Endodermal cell (in vitro differentiated cells): ENCODE data around the gene TMTC2. TPM values are rescaled to one million over a fixed set of nuclear protein-coding genes. Genes with fewer than 3 reads are reported as not detected.
A peak's percentile ranks its signal among the peaks of the same experiment; 100 is the strongest.

Source experiments
- DNase-seq: peaks from one replicate; pipeline ENCODE4 v3.0.0-alpha.2; 2017
- H3K27ac ChIP-seq: 2 replicates; pipeline ENCODE4 v1.5.1; 2013; ENCODE audit warnings: mild to moderate bottlenecking, low read depth, low read length, moderate library complexity
- H3K27me3 ChIP-seq: 2 replicates; pipeline ENCODE4 v1.6.1; 2013; ENCODE audit warnings: mild to moderate bottlenecking, low read length, moderate library complexity; ENCODE audit not compliant: insufficient read depth, control insufficient read depth, poor library complexity, severe bottlenecking
- H3K36me3 ChIP-seq: 2 replicates; pipeline ENCODE4 v1.7.0; 2013; ENCODE audit warnings: mild to moderate bottlenecking, low read length, moderate library complexity; ENCODE audit not compliant: control insufficient read depth, insufficient read depth
- H3K4me1 ChIP-seq: one replicate; pipeline ENCODE4 v1.7.0; 2013; ENCODE audit warnings: low read length; ENCODE audit not compliant: control insufficient read depth, insufficient read depth
- H3K4me3 ChIP-seq: 2 replicates; pipeline ENCODE4 v1.5.1; 2013; ENCODE audit warnings: mild to moderate bottlenecking, low read length, moderate library complexity
- H3K9ac ChIP-seq: 2 replicates; pipeline ENCODE4 v1.6.1; 2013; ENCODE audit warnings: mild to moderate bottlenecking, low read length, moderate library complexity; ENCODE audit not compliant: poor library complexity, severe bottlenecking; ENCODE audit errors: extremely low read depth
- H3K9me3 ChIP-seq: 2 replicates; pipeline ENCODE4 v1.6.1; 2013; ENCODE audit warnings: mild to moderate bottlenecking, low read length, moderate library complexity; ENCODE audit not compliant: control insufficient read depth
- H3K27ac Mint-ChIP-seq: 2 replicates; pipeline ENCODE4 v1.8.0; 2020; ENCODE audit warnings: mixed read lengths
- H3K27me3 Mint-ChIP-seq: 2 replicates; pipeline ENCODE4 v1.8.0; 2021; ENCODE audit warnings: mild to moderate bottlenecking, mixed read lengths; ENCODE audit not compliant: insufficient read depth
- H3K36me3 Mint-ChIP-seq: 2 replicates; pipeline ENCODE4 v1.8.0; 2020; ENCODE audit warnings: low read depth, mixed read lengths
- H3K4me1 Mint-ChIP-seq: 2 replicates; pipeline ENCODE4 v1.8.0; 2020; ENCODE audit warnings: mixed read lengths
- H3K4me3 Mint-ChIP-seq: 2 replicates; pipeline ENCODE4 v1.8.0; 2020; ENCODE audit warnings: mild to moderate bottlenecking, moderate library complexity, mixed read lengths
- H3K9me3 Mint-ChIP-seq: 2 replicates; pipeline ENCODE4 v1.8.0; 2020; ENCODE audit warnings: mild to moderate bottlenecking, mixed read lengths
- WGBS, 2 experiments: methylation state at CpG; one replicate each; pipeline versions ENCODE4 v1.1.5 to v1.1.7; 2013; ENCODE audit warnings: missing lambda C conversion rate in 2 of 2, mixed read lengths in 1 of 2; ENCODE audit not compliant: insufficient coverage in 1 of 2, insufficient read length in 1 of 2; 5-methylcytosine and 5-hydroxymethylcytosine counted together
- total RNA-seq, 2 donors: library from RNA; stranded (reverse); fragmentation: NEBNext Ultra II Directional in 1 of 2; extraction: Animal tissue kit (Norgen Biotek cat#: 25700) in 1 of 2; gene quantifications; 2 replicates in 1 of 2; 3 replicates in 1 of 2; pipeline ENCODE4 v1.2.1, GENCODE V29; 2021
- TF ChIP-seq, protein P1 (sequence below): fragments of 200-600 bp; sonication (generic); conservative IDR thresholded peaks from 2 replicates; pipeline ENCODE4 v1.5.0; 2021; ENCODE audit warnings: antibody characterized with exemption, mild to moderate bottlenecking

TMTC2 gene
- total RNA-seq, 2 donors from 2014 or later = 7.2 to 10.8 TPM

- peaks cover 8% of the 10 kb centered on the region for H3K4me1 Mint-ChIP-seq
- TF ChIP-seq, protein P1, sequence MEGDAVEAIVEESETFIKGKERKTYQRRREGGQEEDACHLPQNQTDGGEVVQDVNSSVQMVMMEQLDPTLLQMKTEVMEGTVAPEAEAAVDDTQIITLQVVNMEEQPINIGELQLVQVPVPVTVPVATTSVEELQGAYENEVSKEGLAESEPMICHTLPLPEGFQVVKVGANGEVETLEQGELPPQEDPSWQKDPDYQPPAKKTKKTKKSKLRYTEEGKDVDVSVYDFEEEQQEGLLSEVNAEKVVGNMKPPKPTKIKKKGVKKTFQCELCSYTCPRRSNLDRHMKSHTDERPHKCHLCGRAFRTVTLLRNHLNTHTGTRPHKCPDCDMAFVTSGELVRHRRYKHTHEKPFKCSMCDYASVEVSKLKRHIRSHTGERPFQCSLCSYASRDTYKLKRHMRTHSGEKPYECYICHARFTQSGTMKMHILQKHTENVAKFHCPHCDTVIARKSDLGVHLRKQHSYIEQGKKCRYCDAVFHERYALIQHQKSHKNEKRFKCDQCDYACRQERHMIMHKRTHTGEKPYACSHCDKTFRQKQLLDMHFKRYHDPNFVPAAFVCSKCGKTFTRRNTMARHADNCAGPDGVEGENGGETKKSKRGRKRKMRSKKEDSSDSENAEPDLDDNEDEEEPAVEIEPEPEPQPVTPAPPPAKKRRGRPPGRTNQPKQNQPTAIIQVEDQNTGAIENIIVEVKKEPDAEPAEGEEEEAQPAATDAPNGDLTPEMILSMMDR = no peak
- Histone ChIP-seq H3K9me3 (no peaks in the 10 kb centered on the region), H3K36me3 (no peaks in the 10 kb centered on the region), H3K4me1 (no peaks in the 10 kb centered on the region), H3K4me3 (no peak overlapping the region), H3K9ac (no peak overlapping the region), H3K27me3 (no peaks in the 10 kb centered on the region), H3K27ac (no peak overlapping the region)
- no peak overlapping the region for H3K27ac Mint-ChIP-seq
- 86 to 92% methylated on average over 1 of the region's 1 CpG for WGBS, 2 experiments
- DNase-seq = no peak
- no peaks in the 10 kb centered on the region for H3K9me3 Mint-ChIP-seq
- no peaks in the 10 kb centered on the region for H3K36me3 Mint-ChIP-seq
- H3K4me3 Mint-ChIP-seq = no peak overlapping the region
- no peaks in the 10 kb centered on the region for H3K27me3 Mint-ChIP-seq
Measured at GRCh38 chr12:82912406-82912805, 225.7 kb downstream of the TMTC2 start.

- WGBS, 2 experiments = 94% methylated on average over 5 to 7 of the region's 7 CpGs
- no peaks in the 10 kb centered on the region for H3K4me1 Mint-ChIP-seq
Measured at GRCh38 chr12:82919388-82920054, 232.8 kb downstream of the TMTC2 start.

GRCh38 chr12:82923935-82924334 is 237.2 kb downstream of the TMTC2 start:
- Mint-ChIP-seq H3K27ac (no peak overlapping the region), H3K4me3 (no peak overlapping the region), H3K36me3 (no peaks in the 10 kb centered on the region), H3K4me1 (no peaks in the 10 kb centered on the region), H3K27me3 (no peaks in the 10 kb centered on the region), H3K9me3 (no peaks in the 10 kb centered on the region)
- Histone ChIP-seq H3K9me3 (no peaks in the 10 kb centered on the region), H3K36me3 (no peaks in the 10 kb centered on the region), H3K9ac (no peak overlapping the region), H3K4me3 (no peak overlapping the region), H3K27me3 (no peaks in the 10 kb centered on the region), H3K27ac (no peak overlapping the region), H3K4me1 (no peaks in the 10 kb centered on the region)
- TF ChIP-seq, protein P1 = peak; percentile 61
- WGBS, 2 experiments = 94% methylated on average over 1 of the region's 1 CpG; no CpG with 5 or more reads in 1 of the 2 experiments
- no peak for DNase-seq

More at GRCh38 chr12:82919388-82920054, 232.8 kb downstream of the TMTC2 start:
- no peak overlapping the region for H3K27ac Mint-ChIP-seq
- Histone ChIP-seq H3K36me3 (no peaks in the 10 kb centered on the region), H3K9me3 (no peaks in the 10 kb centered on the region), H3K4me1 (no peaks in the 10 kb centered on the region), H3K27me3 (no peaks in the 10 kb centered on the region), H3K27ac (no peak overlapping the region), H3K9ac (no peak overlapping the region), H3K4me3 (no peak overlapping the region)
- H3K4me3 Mint-ChIP-seq = no peak overlapping the region
- no peak for DNase-seq
- H3K36me3 Mint-ChIP-seq = no peaks in the 10 kb centered on the region
- H3K9me3 Mint-ChIP-seq = no peaks in the 10 kb centered on the region
- no peaks in the 10 kb centered on the region for H3K27me3 Mint-ChIP-seq
- TF ChIP-seq, protein P1 = no peak
